Naive thymus-derived CD4-positive, alpha-beta T cell (primary cell): ENCODE results near the gene DCP2. TPM values are rescaled to one million over a fixed set of nuclear protein-coding genes. Genes with fewer than 3 reads are reported as not detected.
"Not testable (repeated sequence)": the region's sequence is repeated elsewhere in the genome, so short reads cannot be mapped to it uniquely, and the experiment has no call there.

Experiments
- ATAC-seq: fragments of 150-1000 bp; cut with Tn5 transposase; 2 replicates; pipeline ENCODE4 v1.10.0; 2021; ENCODE audit warnings: mild to moderate bottlenecking, moderate library complexity
- CTCF ChIA-PET: fragments of 350-600 bp; sonication (Branson Sonifier 250); formaldehyde crosslinking; loops from one replicate; lab custom pipeline; 2021; ENCODE audit warnings: antibody characterized with exemption; lab: Charles Lee
- POLR2A ChIA-PET: fragments of 350-600 bp; sonication (Branson Sonifier 250); formaldehyde crosslinking; loops from one replicate; lab custom pipeline; 2021; ENCODE audit warnings: antibody characterized with exemption, inconsistent platforms; lab: Charles Lee
- DNase-seq, 9 donors: peaks; one replicate each; pipeline versions ENCODE4 v3.0.0 to v3.0.0-alpha.2; 2020 to 2022; ENCODE audit warnings: mixed read lengths in 1 of 9
- H3K27ac ChIP-seq: one replicate; pipeline ENCODE4 v1.7.0; 2013; ENCODE audit warnings: mild to moderate bottlenecking, low read depth, low read length, moderate library complexity
- H3K27me3 ChIP-seq, 2 donors: one replicate each; pipeline ENCODE4 v1.7.0; 2013; ENCODE audit warnings: low read length in 2 of 2, mild to moderate bottlenecking in 2 of 2, moderate library complexity in 2 of 2; ENCODE audit not compliant: control insufficient read depth in 2 of 2, insufficient read depth in 2 of 2
- H3K36me3 ChIP-seq, 3 experiments: 1 replicate in 2 of 3; 2 replicates in 1 of 3; pipeline ENCODE4 v1.7.0; 2013; ENCODE audit warnings: low read length in 3 of 3, mild to moderate bottlenecking in 3 of 3, moderate library complexity in 1 of 3; ENCODE audit not compliant: insufficient read depth in 3 of 3, control insufficient read depth in 2 of 3
- H3K4me1 ChIP-seq, 2 donors: one replicate each; pipeline ENCODE4 v1.7.0; 2013; ENCODE audit warnings: low read length in 2 of 2, mild to moderate bottlenecking in 2 of 2, moderate library complexity in 1 of 2; ENCODE audit not compliant: control insufficient read depth in 2 of 2, insufficient read depth in 2 of 2
- H3K4me3 ChIP-seq: 2 replicates; pipeline ENCODE4 v1.7.0; 2013; ENCODE audit warnings: mild to moderate bottlenecking, low read length
- H3K9me3 ChIP-seq, 3 experiments: 1 replicate in 2 of 3; 2 replicates in 1 of 3; pipeline ENCODE4 v1.7.0; 2013; ENCODE audit warnings: low read length in 3 of 3; ENCODE audit not compliant: control insufficient read depth in 2 of 3
- H3K27ac Mint-ChIP-seq, 9 donors: one replicate each; pipeline ENCODE4 v1.8.0; 2020 to 2022; ENCODE audit warnings: mixed read lengths in 9 of 9, mild to moderate bottlenecking in 8 of 9, moderate library complexity in 5 of 9, inconsistent platforms in 2 of 9
- H3K27me3 Mint-ChIP-seq, 5 donors: one replicate each; pipeline ENCODE4 v1.8.0; 2021 to 2022; ENCODE audit warnings: mixed read lengths in 5 of 5, mild to moderate bottlenecking in 1 of 5
- H3K36me3 Mint-ChIP-seq, 5 donors: one replicate each; pipeline ENCODE4 v1.8.0; 2020 to 2022; ENCODE audit warnings: mixed read lengths in 5 of 5, mild to moderate bottlenecking in 3 of 5, inconsistent platforms in 1 of 5
- H3K4me1 Mint-ChIP-seq, 7 donors: one replicate each; pipeline ENCODE4 v1.8.0; 2020 to 2022; ENCODE audit warnings: mixed read lengths in 7 of 7, mild to moderate bottlenecking in 3 of 7, inconsistent platforms in 1 of 7
- H3K4me3 Mint-ChIP-seq, 10 donors: one replicate each; pipeline ENCODE4 v1.8.0; 2020 to 2022; ENCODE audit warnings: mild to moderate bottlenecking in 10 of 10, mixed read lengths in 10 of 10, moderate library complexity in 6 of 10, inconsistent platforms in 2 of 10
- H3K9me3 Mint-ChIP-seq, 11 donors: one replicate each; pipeline ENCODE4 v1.8.0; 2020 to 2022; ENCODE audit warnings: mixed read lengths in 11 of 11, mild to moderate bottlenecking in 4 of 11, inconsistent platforms in 1 of 11, moderate library complexity in 1 of 11
- intact Hi-C, 2 donors: fragments of 100-400 bp; cut with micrococcal nuclease; formaldehyde crosslinking; loops; one replicate each; pipeline ENCODE4 v1.15.1; 2023
- polyA plus RNA-seq, 2 donors: library from polyadenylated mRNA; unstranded; fragments of 300-500 nt; fragmentation: Illumina TruSeq; gene quantifications; one replicate each; pipeline ENCODE4 v1.2.3, GENCODE V29; 2021
- total RNA-seq, 6 experiments: library from RNA in 5 of 6; stranded (reverse) in 5 of 6; gene quantifications; 1 replicate in 5 of 6; 2 replicates in 1 of 6; pipeline ENCODE4 v1.2.3 and lab custom pipeline; 2021 to 2026

Gene DCP2
- total and polyA plus RNA-seq, 7 experiments from 2014 or later = 50.7 to 101 (median 65.0) TPM

GRCh38 chr5:112960863-112961504 is 15.6 kb upstream of the DCP2 start:
- no peaks in the 10 kb centered on the region for H3K9me3 Mint-ChIP-seq

GRCh38 chr5:112963374-112963733 is 13.2 kb upstream of the DCP2 start:
- H3K36me3 Mint-ChIP-seq, DNase-seq, H3K27ac ChIP-seq, H3K9me3 ChIP-seq, H3K4me3 Mint-ChIP-seq, H3K9me3 Mint-ChIP-seq, H3K27me3 Mint-ChIP-seq, ATAC-seq, H3K27me3 ChIP-seq, H3K4me1 ChIP-seq, H3K4me3 ChIP-seq, H3K36me3 ChIP-seq: not testable (repeated sequence)
- peak overlapping the region in 1 of 9 donors; percentile 65 for H3K27ac Mint-ChIP-seq
- intact Hi-C loops = loop anchor here in 1 of 2 donors (5.0 kb wide), 2 partner anchors 86 to 271 kb away; no protein-coding TSS in a partner anchor
- POLR2A ChIA-PET = interaction anchor here (1.9 kb wide), 1 partner anchor 13 kb away, joined by 6 read pairs; the partner anchor contains the start of gene DCP2
- peaks cover 7 to 44% (median 17%) of the 10 kb centered on the region in 7 donors for H3K4me1 Mint-ChIP-seq
- CTCF ChIA-PET = interaction anchor here (6.0 kb wide), 1 partner anchor 41 kb away, joined by 36 read pairs; the partner anchor contains the start of gene REEP5

More at GRCh38 chr5:112960863-112961504, 15.6 kb upstream of the DCP2 start:
- no peak for ATAC-seq
- H3K27me3 Mint-ChIP-seq = peaks cover 0 to 7% (median 0%) of the 10 kb centered on the region in 5 donors
- DNase-seq = no peak
- H3K36me3 Mint-ChIP-seq = no peaks in the 10 kb centered on the region
- POLR2A ChIA-PET = interaction anchor here (0.8 to 2.7 kb wide), 4 partner anchors 15 to 69 kb away, joined by 3 to 10 read pairs (median 4); partner anchors contain the start of gene DCP2
- CTCF ChIA-PET = interaction anchor here (0.6 to 6.0 kb wide), 3 partner anchors 17 to 39 kb away, joined by 3 to 36 read pairs (median 7); partner anchors contain the start of gene REEP5
- no peak overlapping the region for H3K27ac ChIP-seq
- peaks cover 6 to 44% (median 17%) of the 10 kb centered on the region in 7 donors for H3K4me1 Mint-ChIP-seq
- intact Hi-C loops = loop anchor here in 1 of 2 donors (5.0 kb wide), 2 partner anchors 84 to 269 kb away; no protein-coding TSS in a partner anchor
- H3K4me1 ChIP-seq = no peaks in the 10 kb centered on the region
- no peaks in the 10 kb centered on the region for H3K36me3 ChIP-seq
- H3K9me3 ChIP-seq = no peaks in the 10 kb centered on the region
- no peaks in the 10 kb centered on the region for H3K27me3 ChIP-seq
- H3K4me3 Mint-ChIP-seq = no peak overlapping the region
- no peak overlapping the region for H3K4me3 ChIP-seq
- peak overlapping the region in 1 of 9 donors; percentile 13 for H3K27ac Mint-ChIP-seq

- POLR2A ChIA-PET = interaction anchor here (1.0 to 1.6 kb wide), 2 partner anchors 10 to 43 kb away, joined by 3 to 5 read pairs; partner anchors contain the start of gene DCP2
- ATAC-seq (no peak), DNase-seq (no peak)
- Histone ChIP-seq H3K27ac (no peak overlapping the region), H3K4me1 (no peaks in the 10 kb centered on the region), H3K4me3 (no peak overlapping the region), H3K27me3 (no peaks in the 10 kb centered on the region), H3K9me3 (no peaks in the 10 kb centered on the region), H3K36me3 (no peaks in the 10 kb centered on the region)
- CTCF ChIA-PET = interaction anchor here (0.6 to 6.0 kb wide), 4 partner anchors 9 to 368 kb away, joined by 3 to 36 read pairs (median 4); partner anchors contain the start of genes DCP2 and REEP5
- Mint-ChIP-seq H3K27ac (peak overlapping the region in 1 of 9 donors; percentile 16), H3K9me3 (no peaks in the 10 kb centered on the region), H3K27me3 (no peaks in the 10 kb centered on the region), H3K4me1 (peaks cover 0 to 34% (median 12%) of the 10 kb centered on the region in 7 donors), H3K4me3 (no peak overlapping the region), H3K36me3 (no peaks in the 10 kb centered on the region)
- intact Hi-C loops = loop anchor here in 1 of 2 donors (2.0 kb wide), 1 partner anchor 87 kb away; no protein-coding TSS in a partner anchor
Measured at GRCh38 chr5:112965733-112966306, 10.8 kb upstream of the DCP2 start.

- H3K36me3 ChIP-seq = no peaks in the 10 kb centered on the region
- ChIA-PET CTCF (interaction anchor here (0.7 to 2.5 kb wide), 4 partner anchors 8 to 639 kb away, joined by 3 to 10 read pairs (median 4); partner anchors contain the start of gene REEP5), POLR2A (interaction anchor here (0.8 to 1.9 kb wide), 3 partner anchors 9 to 106 kb away, joined by 4 to 8 read pairs (median 4); partner anchors contain the start of gene DCP2)
- H3K9me3 ChIP-seq = no peaks in the 10 kb centered on the region
- no peaks in the 10 kb centered on the region for H3K27me3 ChIP-seq
- no peak overlapping the region for H3K27ac ChIP-seq
- peaks cover 0 to 29% (median 12%) of the 10 kb centered on the region in 7 donors for H3K4me1 Mint-ChIP-seq
- H3K4me3 Mint-ChIP-seq = no peak overlapping the region
- no peaks in the 10 kb centered on the region for H3K9me3 Mint-ChIP-seq
- H3K4me3 ChIP-seq = no peak overlapping the region
- intact Hi-C loops = no loop called here
- no peaks in the 10 kb centered on the region for H3K27me3 Mint-ChIP-seq
- H3K4me1 ChIP-seq = no peaks in the 10 kb centered on the region
- no peak for DNase-seq
- no peak for ATAC-seq
- no peaks in the 10 kb centered on the region for H3K36me3 Mint-ChIP-seq
- H3K27ac Mint-ChIP-seq = no peak overlapping the region
Measured at GRCh38 chr5:112967520-112968083, 9.0 kb upstream of the DCP2 start.

- Mint-ChIP-seq H3K4me1 (peaks cover 0 to 21% (median 7%) of the 10 kb centered on the region in 7 donors), H3K4me3 (no peak overlapping the region), H3K27me3 (no peaks in the 10 kb centered on the region), H3K9me3 (no peaks in the 10 kb centered on the region), H3K36me3 (no peaks in the 10 kb centered on the region), H3K27ac (no peak overlapping the region)
- DNase-seq (no peak), ATAC-seq (no peak)
- no peaks in the 10 kb centered on the region for H3K4me1 ChIP-seq
- no peak overlapping the region for H3K4me3 ChIP-seq
- ChIA-PET CTCF (interaction anchor here (0.6 to 2.5 kb wide), 4 partner anchors 27 to 806 kb away, joined by 3 to 10 read pairs (median 5); partner anchors contain the start of gene REEP5), POLR2A (interaction anchor here (1.7 to 1.9 kb wide), 2 partner anchors 8 to 19 kb away, joined by 4 to 8 read pairs; partner anchors contain the start of gene DCP2)
- no peaks in the 10 kb centered on the region for H3K36me3 ChIP-seq
- no peaks in the 10 kb centered on the region for H3K9me3 ChIP-seq
- intact Hi-C loops = no loop called here
- H3K27ac ChIP-seq = no peak overlapping the region
- no peaks in the 10 kb centered on the region for H3K27me3 ChIP-seq
Measured at GRCh38 chr5:112968411-112969106, 8.0 kb upstream of the DCP2 start.

GRCh38 chr5:112971276-112971675 is 5.3 kb upstream of the DCP2 start:
- H3K4me3 ChIP-seq = no peak overlapping the region
- no peak overlapping the region for H3K27ac Mint-ChIP-seq
- intact Hi-C loops = no loop called here
- no peaks in the 10 kb centered on the region for H3K9me3 Mint-ChIP-seq
- H3K27me3 Mint-ChIP-seq = no peaks in the 10 kb centered on the region
- peaks cover 0 to 7% of the 10 kb centered on the region in 2 donors for H3K4me1 ChIP-seq
- H3K4me3 Mint-ChIP-seq = no peak overlapping the region
- DNase-seq (no peak), ATAC-seq (no peak)
- H3K4me1 Mint-ChIP-seq = peaks cover 7 to 18% (median 11%) of the 10 kb centered on the region in 7 donors
- H3K9me3 ChIP-seq = no peaks in the 10 kb centered on the region
- no peak overlapping the region for H3K27ac ChIP-seq
- H3K36me3 Mint-ChIP-seq = no peaks in the 10 kb centered on the region
- POLR2A ChIA-PET = no interaction called here
- CTCF ChIA-PET = interaction anchor here (0.7 kb wide), 1 partner anchor 48 kb away, joined by 4 read pairs; no protein-coding TSS in a partner anchor
- H3K27me3 ChIP-seq = no peaks in the 10 kb centered on the region
- H3K36me3 ChIP-seq = no peaks in the 10 kb centered on the region
